GM18868 (cell line): ENCODE results near the gene TGIF2LY.
"Not testable (repeated sequence)": the region's sequence is repeated elsewhere in the genome, so short reads cannot be mapped to it uniquely, and the experiment has no call there.

Experiments
- ATAC-seq: cut with Tn5 transposase; IDR thresholded peaks from one replicate; pipeline ENCODE4 v1.9.1; 2021; ENCODE audit warnings: mild to moderate bottlenecking, moderate library complexity; ENCODE audit not compliant: unreplicated experiment

The TGIF2LY gene

DNA sequence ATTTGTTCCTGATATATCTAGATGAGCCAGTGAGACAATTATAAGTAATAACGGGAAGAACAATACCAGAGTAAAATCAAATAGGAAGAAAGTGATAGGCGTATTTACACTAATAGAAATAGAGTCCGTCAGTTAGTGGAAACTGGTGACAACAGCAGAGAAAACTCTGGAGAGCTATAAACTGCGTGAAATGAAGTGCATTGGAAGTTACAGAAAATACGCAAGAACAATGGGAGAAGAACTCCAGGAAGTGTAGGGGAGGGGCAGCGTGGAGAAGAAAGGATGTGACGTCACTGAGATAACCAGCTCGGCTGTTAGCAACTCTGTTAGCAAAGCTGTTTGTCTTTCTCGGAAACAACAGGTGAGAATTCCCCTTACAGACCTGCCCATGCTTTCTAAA is at the start of gene TGIF2LY:
TGIF2LY (plus strand) TSS at position 301 of the 400 bp plus-strand sequence. CDS start 178 bp downstream, outside the sequence.
- ATAC-seq, result not testable (repeated sequence)
